ENCODE measurements around the gene DHRS7.
"Not testable (repeated sequence)": the region's sequence is repeated elsewhere in the genome, so short reads cannot be mapped to it uniquely, and the experiment has no call there.

Gene DHRS7

DNA sequence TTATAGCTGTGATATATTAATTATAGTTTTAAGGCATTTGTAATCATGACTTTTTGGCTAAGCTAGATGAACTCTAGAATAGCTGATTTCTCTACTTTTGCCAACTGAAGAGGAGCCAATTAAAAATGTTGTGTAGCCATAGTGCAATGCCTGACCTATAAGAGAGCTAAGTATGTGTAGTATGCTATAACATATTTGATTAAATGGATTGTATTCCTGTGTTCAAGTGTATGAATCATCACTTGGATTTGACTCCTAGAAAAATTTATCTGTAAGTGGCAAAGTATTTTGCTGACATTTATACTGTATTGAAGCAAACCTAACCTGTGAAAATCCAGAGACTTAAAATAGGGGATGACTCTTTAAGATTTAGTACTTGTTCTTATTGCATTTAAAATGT, 39.3 kb downstream of the DHRS7 start:
- no peak for DNase-seq

DNA sequence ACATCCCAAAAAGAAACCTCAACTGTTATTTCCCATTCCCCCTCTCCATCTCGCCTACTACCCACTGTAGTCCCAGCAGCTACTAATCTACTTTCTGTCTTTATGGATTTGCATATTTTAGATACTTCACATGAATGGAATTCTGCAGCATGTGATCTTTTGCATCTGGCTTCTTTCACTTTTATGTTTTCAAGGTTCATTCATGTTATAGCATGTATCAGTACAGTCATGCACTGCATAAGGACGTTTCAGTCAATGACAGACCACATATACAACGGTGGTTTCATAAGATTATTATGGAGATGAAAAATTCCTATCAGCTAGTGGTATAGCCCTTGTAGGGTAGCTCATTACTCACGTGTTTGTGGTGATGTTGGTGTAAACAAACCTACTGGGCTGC, 49.0 kb downstream of the DHRS7 start:
- no peak for DNase-seq

DNA sequence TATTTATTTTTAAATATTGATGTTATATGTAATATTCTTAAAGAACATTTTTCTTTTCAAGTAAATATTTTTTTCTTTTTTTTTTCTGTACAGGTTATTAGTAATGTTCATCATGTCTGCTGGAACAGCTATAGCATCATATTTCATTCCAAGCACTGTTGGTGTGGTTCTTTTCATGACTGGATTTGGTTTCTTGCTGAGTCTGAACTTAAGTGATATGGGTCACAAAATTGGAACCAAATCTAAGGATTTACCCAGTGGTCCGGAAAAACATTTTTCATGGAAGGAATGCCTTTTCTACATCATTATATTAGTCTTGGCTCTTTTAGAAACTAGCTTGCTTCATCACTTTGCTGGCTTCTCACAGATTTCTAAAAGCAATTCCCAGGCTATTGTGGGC, 50.3 kb downstream of the DHRS7 start:
- no peak for DNase-seq

DNA sequence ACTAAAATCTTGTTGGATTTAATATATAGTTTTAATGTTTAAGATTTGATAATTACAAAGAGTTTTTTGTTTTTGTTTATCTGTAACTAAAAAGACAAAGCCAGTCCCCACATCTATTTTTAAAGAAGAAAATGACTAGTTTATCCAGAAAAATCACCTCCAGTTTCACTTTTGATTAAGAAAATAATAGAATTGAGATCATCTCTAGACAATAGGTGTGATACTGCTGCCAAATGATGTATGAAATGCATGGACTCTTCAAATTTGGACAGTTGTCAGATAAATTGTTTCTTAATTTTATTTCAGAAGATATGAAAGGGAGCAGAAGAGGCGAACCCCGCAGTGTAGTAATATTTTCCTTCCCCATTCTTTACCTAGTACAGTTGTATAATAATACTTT, 53.5 kb downstream of the DHRS7 start:
- no peak for DNase-seq

DNA sequence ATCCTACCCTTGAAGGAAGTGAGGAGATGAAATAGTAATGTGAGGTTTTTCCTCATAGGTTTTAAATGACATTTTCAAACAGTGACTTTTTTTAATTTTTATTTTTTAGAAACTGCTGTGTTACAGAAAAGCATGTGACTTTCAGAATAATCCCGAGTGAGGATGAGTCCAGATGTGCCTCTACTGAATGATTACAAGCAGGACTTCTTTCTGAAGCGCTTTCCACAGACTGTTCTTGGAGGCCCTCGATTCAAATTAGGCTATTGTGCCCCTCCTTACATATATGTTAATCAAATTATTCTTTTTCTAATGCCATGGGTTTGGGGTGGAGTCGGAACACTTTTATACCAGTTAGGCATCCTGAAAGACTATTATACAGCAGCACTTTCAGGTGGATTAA, 57.7 kb downstream of the DHRS7 start:
- DNase-seq, result no peak

DNA sequence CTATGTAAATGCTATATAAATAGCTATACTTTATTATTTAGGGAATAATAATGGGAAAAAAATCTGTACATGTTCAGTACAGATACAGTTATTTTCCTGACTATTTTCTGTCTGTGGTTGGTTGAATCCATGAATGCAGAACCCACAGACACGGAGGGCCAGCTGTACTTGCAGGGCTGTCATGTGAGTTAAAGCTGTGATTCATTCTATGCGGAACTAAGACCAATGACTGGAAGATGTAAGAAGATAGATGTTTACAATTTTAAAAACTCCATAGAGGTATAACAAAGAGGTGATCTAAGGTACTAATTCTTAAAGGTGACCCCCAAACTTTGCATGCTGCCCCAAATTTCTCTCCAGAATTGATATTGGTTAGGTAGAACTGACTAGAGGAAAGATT, 58.9 kb downstream of the DHRS7 start:
- DNase-seq, result no peak

DNA sequence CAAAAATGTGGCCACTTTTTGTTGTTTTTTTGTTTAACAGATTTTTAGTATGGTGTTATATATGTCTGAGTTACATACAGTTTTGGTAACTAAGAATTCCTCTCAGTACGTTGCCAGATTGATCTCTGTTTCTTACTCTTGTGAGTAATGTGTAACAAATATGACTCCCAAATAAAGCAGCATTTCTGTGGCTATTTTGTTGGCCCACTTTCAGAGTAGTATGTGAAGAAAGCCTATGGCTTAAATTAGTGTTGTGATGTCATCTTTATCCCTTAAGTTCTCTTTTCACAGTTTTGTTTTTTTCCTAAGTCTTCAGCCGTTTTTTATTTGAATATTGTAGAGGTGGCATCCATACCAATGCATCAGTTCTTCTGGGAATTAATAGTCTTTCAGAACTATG, 62.8 kb downstream of the DHRS7 start:
- no peak for DNase-seq

DNA sequence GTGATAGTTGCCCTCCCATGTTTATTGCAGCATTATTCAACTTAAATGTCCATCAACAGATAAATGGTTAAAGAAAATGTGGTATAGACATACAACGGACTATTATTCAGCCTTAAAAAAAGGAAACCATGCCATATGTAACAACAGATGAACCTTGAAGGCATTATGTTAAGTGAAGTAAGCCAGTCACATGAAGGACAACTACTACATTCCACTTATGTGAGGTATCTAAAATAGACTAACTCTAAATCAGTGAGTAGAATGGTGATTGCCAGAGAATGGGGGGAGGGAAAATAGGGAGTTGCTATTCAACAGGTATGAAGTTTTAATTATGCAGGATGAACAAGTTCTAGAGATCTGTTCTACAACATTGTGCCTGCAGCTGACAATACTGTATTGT, 63.4 kb downstream of the DHRS7 start:
- DNase-seq, result no peak

DNA sequence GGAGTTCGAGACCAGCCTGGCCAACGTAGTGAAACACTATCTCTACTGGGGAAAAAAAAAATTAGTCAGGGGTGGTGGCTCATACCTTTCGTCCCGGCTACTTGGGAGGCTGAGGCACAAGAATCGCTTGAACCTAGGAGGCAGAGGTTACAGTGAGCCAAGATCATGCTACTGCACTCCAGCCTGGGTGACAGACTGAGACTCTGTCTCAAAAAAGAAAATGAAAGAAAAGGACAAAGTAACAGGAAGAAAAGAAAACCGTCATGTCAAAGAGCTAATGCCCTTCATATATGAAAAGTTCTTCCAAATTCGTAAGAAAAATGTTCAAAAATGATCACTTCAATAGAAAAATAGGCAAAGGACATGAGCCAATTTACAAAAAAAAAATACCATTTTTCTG, 65.3 kb downstream of the DHRS7 start:
- not testable (repeated sequence) for DNase-seq

DNA sequence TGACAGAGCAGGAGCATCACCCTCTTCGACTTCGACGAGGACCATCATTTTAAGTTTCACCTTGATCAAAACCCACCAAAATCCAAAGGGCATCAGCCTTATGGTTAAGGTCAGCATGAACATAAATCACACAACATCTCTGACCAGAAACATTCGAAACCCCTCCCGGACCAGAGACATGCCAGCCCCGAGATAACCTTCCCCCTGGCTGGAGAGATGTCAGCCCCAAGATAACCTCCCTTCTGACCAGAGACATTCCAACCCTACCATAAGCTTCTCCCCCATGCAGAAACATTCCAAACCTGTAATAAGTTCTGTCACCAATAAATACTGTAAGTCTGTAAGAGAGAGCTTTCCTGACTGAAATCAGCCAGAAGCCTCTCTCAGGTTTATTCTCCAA, 67.2 kb downstream of the DHRS7 start:
- no peak for DNase-seq

DNA sequence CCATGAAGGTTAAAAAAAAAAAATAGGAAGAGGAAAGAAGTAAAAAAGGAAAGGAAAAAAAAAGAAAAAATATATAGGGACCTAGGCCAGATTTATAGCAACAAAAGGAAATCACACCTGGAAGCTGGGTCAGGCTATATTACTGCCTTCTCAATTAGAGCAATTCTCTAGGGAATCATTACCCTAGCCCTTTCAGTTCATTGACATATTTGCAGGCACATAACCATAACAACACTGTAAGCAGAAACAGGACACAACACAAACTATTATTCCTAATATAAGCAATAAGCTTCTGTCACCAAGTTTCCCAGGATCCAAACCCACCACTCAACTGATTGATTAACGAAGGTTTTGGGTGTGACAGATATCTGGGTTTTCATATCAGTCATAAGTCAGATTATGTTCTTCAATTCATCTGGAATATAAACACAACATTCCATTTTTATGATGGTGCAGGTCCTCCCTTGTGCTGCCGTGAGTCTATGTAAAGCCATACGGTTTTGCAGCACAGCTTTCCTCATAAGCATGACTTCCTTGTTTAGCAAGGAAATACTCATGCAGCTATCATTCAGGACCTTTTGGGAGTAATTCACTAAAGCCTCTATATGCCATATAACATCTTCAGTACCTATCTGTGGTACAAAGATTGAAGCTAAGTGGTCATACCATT, 69.3 kb downstream of the DHRS7 start:
- DNase-seq, result no peak

DNA sequence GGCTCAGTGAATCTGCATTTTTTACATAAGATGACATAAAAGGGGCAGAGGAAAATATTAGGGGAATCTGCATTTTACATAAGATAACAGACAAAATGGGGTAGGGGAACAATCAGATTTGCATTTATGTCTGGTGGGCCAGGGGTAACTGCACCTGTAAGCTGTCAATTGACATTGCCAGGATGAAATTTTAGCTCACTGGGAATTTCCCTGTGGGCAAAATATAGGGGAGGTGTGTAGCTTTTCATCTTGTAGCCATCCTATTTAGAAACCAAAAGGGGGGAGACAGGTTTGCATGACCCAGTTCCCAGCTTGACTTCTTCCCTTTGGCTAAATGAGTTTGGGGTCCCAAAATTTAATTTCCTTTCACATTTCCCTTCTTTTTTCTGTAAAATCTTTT, 70.0 kb downstream of the DHRS7 start:
- DNase-seq, result no peak

DNA sequence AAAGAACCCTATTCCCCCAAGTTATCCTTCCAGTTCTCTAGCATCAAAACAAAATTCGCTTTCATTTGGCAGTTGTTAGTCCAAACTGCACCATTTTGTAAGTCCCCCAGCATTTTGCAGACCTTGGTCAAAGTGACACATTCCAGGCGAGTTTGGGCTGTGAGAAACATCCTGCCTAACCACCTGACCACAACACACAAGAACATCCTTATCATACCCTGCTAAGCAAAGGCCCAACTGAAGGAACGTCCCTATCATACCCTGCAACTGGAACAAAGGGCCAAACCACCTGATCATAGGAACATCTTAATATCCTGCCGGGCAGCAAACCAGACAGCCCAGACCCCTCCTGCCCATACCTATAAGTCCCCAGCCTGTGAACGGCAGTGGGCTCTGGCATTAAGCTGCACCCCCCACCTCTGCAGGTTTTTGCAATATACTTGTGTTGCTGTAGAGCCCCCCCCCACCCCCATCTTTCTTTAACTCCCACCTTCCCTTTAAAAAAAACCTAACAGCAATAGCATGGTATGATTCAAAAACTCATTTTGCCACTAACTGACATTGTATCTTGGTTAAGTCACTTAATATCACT, 70.8 kb downstream of the DHRS7 start:
- no peak for DNase-seq
